K562 (cell line): ENCODE data around the gene LAT. TPM values are rescaled to one million over a fixed set of nuclear protein-coding genes. Genes with fewer than 3 reads are reported as not detected.

Source experiments
- L3MBTL2 ChIP-seq: fragments of 450-650 bp; IDR thresholded peaks from 2 replicates; pipeline ENCODE4 v1.6.1; 2016; ENCODE audit warnings: mild to moderate bottlenecking, moderate library complexity
- PHF20 ChIP-seq: fragments of 450-650 bp; IDR thresholded peaks from 2 replicates; pipeline ENCODE4 v1.6.1; 2018; ENCODE audit not compliant: partially characterized antibody
- SLC30A9 ChIP-seq: fragments of 250-450 bp; sonication (Bioruptor Pico); IDR thresholded peaks from 2 replicates; pipeline ENCODE4 v1.8.0; 2022; ENCODE audit warnings: mild to moderate bottlenecking, moderate library complexity
- STAT5B ChIP-seq: fragments of 250-450 bp; sonication (Bioruptor Pico); IDR thresholded peaks from 2 replicates; pipeline ENCODE4 v1.8.0; 2021; ENCODE audit warnings: mild to moderate bottlenecking, inconsistent platforms
- ZBTB7A ChIP-seq: IDR thresholded peaks from 2 replicates; pipeline ENCODE4 v1.6.1; 2011; ENCODE audit warnings: low read depth, mild to moderate bottlenecking, low read length, moderate library complexity, borderline replicate concordance; ENCODE audit not compliant: control insufficient read depth
- ZC3H11A ChIP-seq: IDR thresholded peaks from 2 replicates; pipeline ENCODE4 v1.6.1; 2012; ENCODE audit warnings: low read depth, low read length, improper control_type of control experiment
- polyA plus RNA-seq, 8 experiments: library from polyadenylated mRNA; depleted of rRNA in 4 of 8; stranded (reverse) in 5 of 8; unstranded in 3 of 8; fragments of >200 nt; fragmentation: Nextera tagmentation in 2 of 8; fragmentation: Illumina TruSeq in 1 of 8; extraction: Ambion mirVana in 2 of 8; extraction: Trizol in 1 of 8; gene quantifications; 2 replicates each; pipeline versions ENCODE4 v1.2.1 to v1.2.3, GENCODE V29; 2011 to 2014; ENCODE audit warnings: inconsistent platforms in 1 of 8, missing spikeins in 1 of 8
- total RNA-seq, 7 experiments: library from RNA; depleted of rRNA in 6 of 7; stranded (reverse); fragments of >200 nt in 6 of 7; fragmentation: Illumina TruSeq in 2 of 7; extraction: Trizol in 2 of 7; gene quantifications; 2 replicates each; pipeline versions ENCODE4 v1.2.1 to v1.2.3, GENCODE V29; 2011 to 2021; ENCODE audit warnings: low replicate concordance in 1 of 7
- TF ChIP-seq, protein P1 (sequence below), 2 experiments: fragments of 450-650 bp in 1 of 2; sonication (generic) in 1 of 2; formaldehyde crosslinking in 1 of 2; IDR thresholded peaks in 1 of 2; conservative IDR thresholded peaks in 1 of 2; 2 replicates each; pipeline versions ENCODE4 v1.6.1 to v1.8.1; 2016 to 2023; ENCODE audit warnings: mild to moderate bottlenecking in 2 of 2, moderate library complexity in 2 of 2, inconsistent platforms in 1 of 2, missing genetic modification reagents in 1 of 2
- TF ChIP-seq, protein P2 (sequence below): sonication (generic); formaldehyde crosslinking; IDR thresholded peaks from 2 replicates; pipeline ENCODE4 v1.8.0; 2022; ENCODE audit warnings: mild to moderate bottlenecking, missing genetic modification reagents

Gene LAT
- total and polyA plus RNA-seq, 9 of the 15 experiments (the other 6 are each of a cell fraction or from before 2014, with no cell fraction given), result 0.40 to 4.2 (median 1.3) TPM

DNA sequence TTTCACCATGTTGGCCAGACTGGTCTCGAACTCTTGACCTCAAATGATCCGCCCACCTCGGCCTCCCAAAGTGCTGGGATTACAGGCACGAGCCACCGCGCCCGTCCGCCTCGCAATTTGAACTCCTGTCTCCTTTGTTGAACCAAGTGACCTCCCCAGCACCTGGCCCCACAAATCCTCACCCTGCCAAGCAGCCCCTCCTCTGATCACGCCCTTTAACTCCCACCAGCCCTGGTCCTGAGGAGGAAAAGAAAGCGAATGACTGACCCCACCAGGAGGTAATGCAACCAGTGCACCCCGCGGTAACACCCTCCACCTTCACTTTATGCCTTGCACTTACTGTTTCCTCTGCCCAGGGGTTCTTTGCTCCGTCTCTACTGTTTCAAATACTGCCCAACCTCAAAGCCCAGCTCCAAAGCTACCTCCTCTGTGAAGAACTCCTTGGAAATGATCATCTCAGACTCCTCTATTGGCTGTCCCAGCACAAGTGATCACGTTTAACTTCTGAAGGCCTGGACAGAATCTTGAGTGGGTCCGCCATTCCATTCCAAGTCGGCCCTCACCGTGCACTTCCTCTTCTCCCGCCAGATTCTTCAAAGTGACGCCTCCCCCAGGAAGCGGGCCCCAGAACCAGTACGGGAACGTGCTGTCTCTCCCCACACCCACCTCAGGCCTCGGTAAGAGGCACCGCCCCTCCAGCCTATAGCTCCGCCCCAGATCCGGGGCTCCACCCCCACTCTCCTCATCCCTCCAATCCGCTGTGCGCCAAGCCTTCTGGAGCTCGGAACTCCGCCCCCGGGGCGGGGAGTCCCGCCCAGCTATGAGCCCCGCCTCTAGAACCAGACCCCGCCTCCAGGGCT lies 48.7 kb upstream of the LAT start (continued):
- TF ChIP-seq STAT5B (CRISPR knock-in tag), result no peak
- TF ChIP-seq, protein P1, sequence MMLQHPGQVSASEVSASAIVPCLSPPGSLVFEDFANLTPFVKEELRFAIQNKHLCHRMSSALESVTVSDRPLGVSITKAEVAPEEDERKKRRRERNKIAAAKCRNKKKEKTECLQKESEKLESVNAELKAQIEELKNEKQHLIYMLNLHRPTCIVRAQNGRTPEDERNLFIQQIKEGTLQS (IDR thresholded peaks at IDR 0.05), result no peak
- TF ChIP-seq, protein P1 (CRISPR knock-in tag; conservative IDR thresholded peaks at IDR 0.05), result 0 out of 2 replicates have a peak, but pooled peaks have one; percentile 41
- no peak for TF ChIP-seq PHF20
- TF ChIP-seq, protein P2, sequence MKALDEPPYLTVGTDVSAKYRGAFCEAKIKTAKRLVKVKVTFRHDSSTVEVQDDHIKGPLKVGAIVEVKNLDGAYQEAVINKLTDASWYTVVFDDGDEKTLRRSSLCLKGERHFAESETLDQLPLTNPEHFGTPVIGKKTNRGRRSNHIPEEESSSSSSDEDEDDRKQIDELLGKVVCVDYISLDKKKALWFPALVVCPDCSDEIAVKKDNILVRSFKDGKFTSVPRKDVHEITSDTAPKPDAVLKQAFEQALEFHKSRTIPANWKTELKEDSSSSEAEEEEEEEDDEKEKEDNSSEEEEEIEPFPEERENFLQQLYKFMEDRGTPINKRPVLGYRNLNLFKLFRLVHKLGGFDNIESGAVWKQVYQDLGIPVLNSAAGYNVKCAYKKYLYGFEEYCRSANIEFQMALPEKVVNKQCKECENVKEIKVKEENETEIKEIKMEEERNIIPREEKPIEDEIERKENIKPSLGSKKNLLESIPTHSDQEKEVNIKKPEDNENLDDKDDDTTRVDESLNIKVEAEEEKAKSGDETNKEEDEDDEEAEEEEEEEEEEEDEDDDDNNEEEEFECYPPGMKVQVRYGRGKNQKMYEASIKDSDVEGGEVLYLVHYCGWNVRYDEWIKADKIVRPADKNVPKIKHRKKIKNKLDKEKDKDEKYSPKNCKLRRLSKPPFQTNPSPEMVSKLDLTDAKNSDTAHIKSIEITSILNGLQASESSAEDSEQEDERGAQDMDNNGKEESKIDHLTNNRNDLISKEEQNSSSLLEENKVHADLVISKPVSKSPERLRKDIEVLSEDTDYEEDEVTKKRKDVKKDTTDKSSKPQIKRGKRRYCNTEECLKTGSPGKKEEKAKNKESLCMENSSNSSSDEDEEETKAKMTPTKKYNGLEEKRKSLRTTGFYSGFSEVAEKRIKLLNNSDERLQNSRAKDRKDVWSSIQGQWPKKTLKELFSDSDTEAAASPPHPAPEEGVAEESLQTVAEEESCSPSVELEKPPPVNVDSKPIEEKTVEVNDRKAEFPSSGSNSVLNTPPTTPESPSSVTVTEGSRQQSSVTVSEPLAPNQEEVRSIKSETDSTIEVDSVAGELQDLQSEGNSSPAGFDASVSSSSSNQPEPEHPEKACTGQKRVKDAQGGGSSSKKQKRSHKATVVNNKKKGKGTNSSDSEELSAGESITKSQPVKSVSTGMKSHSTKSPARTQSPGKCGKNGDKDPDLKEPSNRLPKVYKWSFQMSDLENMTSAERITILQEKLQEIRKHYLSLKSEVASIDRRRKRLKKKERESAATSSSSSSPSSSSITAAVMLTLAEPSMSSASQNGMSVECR, result peak; percentile 68; the same call in 1 of the 2 replicates
- TF ChIP-seq SLC30A9 (CRISPR knock-in tag), result no peak
- peak; percentile 95 for TF ChIP-seq L3MBTL2
- no peak for TF ChIP-seq ZC3H11A
- peak; percentile 8; the same call in 1 of the 2 replicates for TF ChIP-seq ZBTB7A
